ENCODE measurements around the gene DGKB.

DNA sequence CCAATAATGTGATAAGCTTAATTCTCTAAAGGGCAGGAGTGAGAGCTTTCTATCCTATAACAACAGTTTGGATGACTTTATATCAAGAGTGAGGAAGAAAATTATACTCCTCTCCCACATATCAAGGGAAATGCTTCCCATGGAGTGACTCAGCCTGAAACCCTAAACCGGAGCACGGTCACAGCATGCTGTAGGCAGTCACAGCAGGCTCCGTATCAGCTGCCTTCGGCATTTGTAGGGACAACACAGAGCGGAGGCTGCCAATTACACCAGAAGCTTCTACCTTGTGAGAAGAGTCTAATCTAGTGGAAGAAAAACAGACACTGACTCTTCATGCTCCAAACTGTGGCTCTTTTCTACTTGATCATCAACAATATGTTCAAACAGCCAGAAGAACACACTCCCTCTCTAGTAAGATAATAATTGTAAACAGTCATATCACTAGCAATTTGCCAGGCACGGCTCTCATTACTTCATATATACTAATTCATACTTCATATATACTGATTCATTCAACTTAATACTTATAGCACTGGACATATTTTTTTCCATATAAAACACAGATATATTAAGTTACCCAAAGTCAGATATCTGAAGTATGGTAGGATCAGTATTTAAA lies 65.9 kb downstream of the DGKB start:
- TF ChIP-seq FOXJ3 (CRISPR knock-in tag; IDR thresholded peaks at IDR 0.05; ENCODE audit: borderline replicate concordance) = no peak
- TF ChIP-seq, protein P1, sequence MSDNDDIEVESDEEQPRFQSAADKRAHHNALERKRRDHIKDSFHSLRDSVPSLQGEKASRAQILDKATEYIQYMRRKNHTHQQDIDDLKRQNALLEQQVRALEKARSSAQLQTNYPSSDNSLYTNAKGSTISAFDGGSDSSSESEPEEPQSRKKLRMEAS (CRISPR knock-in tag; IDR thresholded peaks at IDR 0.05) = no peak
- TF ChIP-seq ESRRA (CRISPR knock-in tag; IDR thresholded peaks at IDR 0.05; ENCODE audit: borderline replicate concordance) = no peak
